Hematopoietic multipotent progenitor cell (in vitro differentiated cells): ENCODE results near the gene C17orf107. TPM values are rescaled to one million over a fixed set of nuclear protein-coding genes. Genes with fewer than 3 reads are reported as not detected.
A peak's percentile ranks its signal among the peaks of the same experiment; 100 is the strongest.
"Not testable (repeated sequence)": the region's sequence is repeated elsewhere in the genome, so short reads cannot be mapped to it uniquely, and the experiment has no call there.

Experiments
- DNase-seq, 3 donors: peaks; one replicate each; pipeline ENCODE4 v3.0.0-alpha.2; 2011 to 2015; ENCODE audit warnings: low read depth in 2 of 3, low spot score in 2 of 3
- total RNA-seq: library from RNA; depleted of rRNA; stranded (reverse); fragments of >200 nt; gene quantifications from one replicate; pipeline ENCODE4 v1.2.3, GENCODE V29; 2012

C17orf107 gene
- total RNA-seq, 1 donor, result 18.3 TPM

DNA sequence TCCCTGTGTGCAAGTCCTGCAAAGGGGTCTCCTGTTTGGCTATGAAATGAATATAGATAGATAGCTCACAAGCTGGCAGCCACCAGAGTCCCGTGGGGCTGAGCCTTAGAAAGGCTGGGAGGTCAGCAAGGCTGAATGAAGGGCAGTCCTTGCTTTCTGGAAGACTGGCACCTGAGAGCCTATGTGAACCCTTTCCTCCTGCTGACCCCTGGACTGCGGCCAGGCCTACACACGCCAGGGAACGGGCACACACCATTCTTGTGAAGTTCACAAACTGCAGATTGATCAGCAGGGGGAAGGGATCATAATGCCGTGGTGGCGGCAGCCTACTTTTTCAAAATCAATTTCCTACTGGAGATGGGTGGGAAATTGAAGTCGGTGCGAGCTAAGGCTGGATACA, 985 bp upstream of the C17orf107 start:
- no peak for DNase-seq

DNA sequence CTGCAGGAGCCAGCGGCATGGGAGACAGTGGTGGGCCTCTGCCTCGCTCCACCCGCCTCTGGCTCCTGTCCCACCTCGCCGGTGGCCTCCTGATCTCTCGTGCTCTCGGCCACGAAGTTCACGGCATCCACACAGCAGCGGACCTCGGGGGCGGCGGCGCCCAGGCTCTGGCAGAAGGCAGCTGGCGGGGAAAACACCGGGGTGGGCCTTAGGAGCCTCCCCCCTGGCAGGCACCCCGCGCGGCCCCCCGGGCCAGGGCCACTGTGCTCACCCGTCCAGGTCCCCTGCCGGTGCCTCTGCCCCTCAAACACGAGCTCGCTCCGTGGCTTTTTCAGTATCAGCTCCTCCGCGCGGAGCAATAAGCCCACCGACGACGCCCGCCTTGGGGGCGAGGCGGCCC, 409 bp upstream of the C17orf107 start:
- no peak for DNase-seq

DNA sequence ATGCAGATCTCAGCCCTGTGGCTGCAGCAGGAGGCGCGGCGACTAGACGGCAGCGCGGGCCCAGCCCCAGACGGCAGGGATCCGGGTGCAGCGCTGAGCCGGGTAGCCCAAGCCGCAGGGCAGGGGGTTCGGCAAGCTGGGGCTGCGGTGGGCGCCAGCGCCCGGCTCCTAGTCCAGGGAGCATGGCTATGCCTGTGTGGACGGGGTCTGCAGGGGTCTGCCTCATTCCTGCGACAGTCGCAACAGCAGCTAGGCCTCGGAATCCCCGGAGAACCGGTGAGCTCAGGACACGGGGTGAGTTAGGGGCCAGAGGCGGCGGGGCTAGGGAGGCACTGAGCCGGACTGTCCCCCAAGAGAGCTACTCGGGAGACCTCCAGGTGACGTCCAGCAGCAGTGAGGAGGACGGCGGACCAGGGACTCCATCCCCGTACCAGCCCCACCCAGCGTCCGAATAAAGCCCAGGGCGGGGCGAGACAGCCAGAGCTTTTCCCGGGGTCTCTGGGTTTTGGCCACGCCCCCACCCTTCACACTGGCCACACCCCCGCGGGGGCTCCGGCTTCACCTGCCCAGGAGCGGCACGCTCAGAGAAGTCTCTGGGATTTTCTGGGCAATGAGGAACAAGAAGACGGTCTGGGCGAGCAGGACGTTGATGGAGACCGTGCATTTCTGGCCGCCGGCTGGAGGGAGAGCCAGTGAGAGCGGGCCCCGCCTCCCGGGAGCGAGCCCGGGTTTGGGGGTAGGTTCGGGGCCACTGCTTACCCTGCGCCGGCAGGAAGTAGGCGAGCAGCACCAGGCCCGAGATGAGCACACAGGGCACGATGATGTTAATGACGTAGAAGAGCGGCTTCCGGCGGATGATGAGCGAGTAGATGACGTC, 1.1 kb downstream of the C17orf107 start:
- DNase-seq, result peak in 2 of 3 donors; percentile 81 to 85

DNA sequence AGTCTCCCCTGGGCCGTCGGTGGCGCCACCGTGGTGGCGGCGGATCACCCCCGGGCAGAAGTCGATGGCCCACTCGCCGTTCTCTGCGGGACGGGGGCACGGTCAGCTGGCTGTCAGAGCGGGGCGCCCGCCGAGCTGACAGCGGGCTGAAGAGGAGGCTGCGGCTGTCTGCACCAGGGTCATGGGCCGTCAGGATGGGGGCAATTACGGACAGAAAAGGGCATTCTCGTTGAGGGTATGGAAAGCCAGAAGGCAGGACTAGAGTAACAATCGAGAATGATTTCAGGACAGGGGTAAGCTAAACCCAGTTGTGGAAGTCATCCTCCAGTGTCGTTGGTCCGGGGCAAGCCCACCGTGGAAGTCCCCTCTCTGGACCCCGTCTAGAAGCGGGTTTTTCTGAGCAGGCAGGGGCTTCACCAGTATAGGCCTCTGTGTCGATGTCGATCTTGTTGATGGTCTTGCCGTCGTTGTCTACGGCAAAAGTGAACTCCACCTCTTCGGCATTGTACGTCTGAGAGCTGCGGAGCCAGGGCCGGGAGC, 1.8 kb downstream of the C17orf107 start:
- peak in 1 of 3 donors; percentile 19 for DNase-seq

DNA sequence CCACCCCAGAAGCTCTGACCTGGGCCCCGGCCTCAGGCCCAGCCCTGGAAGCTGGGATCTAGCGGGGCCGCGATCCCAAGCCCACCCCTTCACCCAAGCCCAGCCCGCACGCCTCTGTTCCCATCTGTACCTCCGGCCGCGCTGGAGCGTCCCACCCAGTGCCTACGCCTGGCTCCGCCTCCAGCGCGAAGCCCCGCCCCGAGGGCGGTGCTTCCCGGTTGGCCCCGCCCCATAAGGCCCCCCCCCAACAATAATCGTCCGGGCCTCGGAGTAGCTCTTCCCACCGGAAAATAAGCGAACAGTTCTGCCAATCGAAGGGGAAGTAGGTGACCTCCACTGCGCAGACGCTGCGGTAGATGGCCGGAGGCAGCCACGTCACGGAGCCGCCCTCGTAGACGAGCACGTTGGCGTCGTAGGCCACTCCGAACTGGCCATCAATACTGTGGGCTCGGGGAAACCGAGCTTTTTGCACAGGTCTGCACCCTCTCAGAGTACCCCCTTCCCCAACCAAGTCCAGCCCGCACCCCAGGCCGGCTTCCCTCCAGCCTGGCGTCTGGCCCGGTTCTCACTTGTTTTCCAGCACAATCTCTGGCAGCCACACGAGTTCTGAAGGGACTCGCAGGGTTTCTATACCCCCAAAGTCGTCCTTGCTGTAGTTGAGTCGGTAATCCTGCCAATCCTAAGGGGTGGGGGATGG, 2.5 kb downstream of the C17orf107 start:
- peak in 2 of 3 donors; percentile 44 to 47 for DNase-seq

DNA sequence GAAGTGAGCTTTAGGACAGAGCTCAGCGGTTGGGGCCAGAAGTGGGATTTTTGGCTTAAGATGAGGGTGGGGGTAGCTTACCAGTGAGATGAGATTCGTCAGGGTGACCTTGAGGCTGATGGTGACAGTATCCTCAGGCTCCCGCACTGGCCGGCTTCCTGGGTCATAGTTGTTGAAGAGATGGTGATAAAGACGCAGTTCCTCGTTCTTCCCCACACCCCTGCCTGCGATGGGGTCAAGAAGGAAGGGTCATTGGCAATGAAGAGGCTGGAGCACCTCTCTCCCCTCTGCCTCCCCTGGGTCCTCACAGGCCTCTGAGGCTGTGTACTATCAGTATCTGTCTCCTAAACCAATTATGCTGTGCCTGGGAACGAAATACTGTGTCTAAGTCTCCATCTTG, 3.2 kb downstream of the C17orf107 start:
- DNase-seq, result no peak

DNA sequence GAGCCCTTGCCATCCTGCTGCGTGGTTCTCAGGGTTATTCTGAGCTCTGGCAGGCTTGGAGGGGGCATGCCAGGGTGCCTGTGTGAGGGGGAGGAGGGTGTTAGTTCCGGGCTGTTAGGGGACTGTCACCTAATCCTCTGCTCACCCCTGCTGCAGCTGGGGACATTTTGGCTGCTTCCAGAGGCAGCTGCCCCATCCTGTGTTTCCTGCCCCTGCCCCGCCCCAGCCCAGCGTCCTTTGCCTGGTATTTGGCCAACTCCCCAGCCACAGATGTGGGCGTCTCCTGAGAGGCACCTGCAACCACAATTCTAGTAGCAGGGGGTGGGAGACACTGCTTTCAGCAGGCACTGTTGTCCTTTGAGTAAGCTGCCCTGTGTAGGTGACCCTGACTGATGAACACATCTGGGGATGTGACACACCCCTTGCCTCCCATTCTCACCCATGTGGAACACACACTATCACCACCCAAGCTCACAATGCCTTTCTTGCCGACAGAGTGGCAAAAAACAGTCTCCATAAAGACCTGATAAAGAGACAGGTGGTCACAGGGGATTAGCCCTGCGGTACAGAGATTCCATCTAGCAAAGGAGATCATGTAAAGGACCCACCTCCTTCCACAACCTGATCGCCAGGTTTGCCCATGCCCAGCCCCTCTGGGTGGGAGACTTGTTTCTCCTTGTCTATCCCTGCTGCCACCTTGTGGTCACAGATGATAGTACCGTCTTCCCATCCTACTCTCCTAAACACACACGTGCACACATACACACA, 3.9 kb downstream of the C17orf107 start, which contains the start of gene CHRNE:
CHRNE (minus strand) TSS at position 48 of the 768 bp plus-strand sequence; CDS start at position 13, 35 bp downstream.
- peak in 2 of 3 donors; percentile 79 to 85 for DNase-seq

DNA sequence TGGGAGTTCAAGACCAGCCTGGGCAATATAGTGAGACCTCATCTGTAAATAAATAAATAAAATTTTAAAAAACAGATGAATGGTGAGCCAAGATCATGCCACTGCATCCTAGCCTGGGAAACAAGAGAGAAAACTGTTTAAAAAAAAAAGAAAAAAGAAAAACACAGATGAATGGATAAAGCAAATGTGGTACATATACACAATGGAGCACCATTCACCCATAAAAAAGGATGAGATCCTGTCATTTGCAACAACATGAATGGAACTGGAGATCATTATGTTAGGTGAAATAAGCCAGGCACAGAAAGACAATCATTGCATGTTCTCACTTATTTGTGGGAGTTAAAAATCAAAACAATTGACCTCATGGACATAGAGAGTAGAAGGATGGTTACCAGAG, 7.3 kb downstream of the C17orf107 start:
- not testable (repeated sequence) for DNase-seq

DNA sequence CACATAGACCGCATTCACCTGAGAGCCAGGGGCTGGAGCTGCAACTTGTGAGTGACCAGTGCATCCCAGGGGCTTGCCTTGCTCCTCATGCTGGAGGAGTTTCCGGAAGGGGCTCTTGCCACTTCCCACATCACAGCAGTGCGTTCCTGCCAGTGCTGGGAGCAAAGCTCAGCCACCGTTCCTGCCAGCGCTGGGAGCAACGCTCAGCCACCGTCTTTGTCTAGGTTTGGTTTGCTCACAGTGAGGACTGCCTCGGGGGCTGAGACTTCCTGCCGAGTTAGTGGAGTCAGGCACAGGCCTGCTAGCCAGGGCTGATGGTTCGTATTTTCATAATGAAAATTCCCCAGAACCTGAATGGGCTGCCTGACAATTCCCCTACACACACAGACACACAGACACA, 9.0 kb downstream of the C17orf107 start:
- DNase-seq, result no peak

DNA sequence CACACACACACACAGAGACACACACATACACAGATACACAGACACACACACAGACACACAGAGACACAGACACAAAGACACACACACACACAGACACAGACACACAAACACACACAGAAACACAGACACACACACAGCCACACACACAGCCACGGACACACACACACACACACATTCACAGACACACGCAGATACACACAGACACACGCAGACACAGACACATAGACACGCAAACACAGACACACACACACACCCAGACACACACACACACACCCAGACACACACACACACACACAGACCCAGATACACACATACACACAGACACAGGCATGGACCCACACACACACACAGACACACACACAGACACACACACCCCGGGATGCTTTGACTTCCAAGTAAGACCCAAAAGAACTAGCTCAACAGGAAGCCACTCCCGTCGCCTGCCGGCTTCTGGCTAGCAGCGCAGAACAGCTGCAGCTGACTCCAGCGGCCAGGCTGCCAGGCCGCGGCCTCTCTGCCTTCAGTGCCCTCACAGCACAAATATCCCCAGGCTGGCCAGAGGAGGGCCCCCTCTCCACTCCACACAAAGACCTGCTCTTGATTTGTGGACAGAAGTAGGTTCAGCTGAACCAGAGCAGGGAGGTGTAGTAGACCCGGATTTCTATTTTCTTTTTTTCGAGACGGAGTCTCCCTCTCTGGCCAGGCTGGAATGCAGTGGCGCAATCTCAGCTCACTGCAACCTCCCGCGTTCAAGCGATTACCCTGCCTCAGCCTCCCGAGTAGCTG, 9.6 kb downstream of the C17orf107 start:
- peak in 2 of 3 donors; percentile 90 to 93 for DNase-seq

DNA sequence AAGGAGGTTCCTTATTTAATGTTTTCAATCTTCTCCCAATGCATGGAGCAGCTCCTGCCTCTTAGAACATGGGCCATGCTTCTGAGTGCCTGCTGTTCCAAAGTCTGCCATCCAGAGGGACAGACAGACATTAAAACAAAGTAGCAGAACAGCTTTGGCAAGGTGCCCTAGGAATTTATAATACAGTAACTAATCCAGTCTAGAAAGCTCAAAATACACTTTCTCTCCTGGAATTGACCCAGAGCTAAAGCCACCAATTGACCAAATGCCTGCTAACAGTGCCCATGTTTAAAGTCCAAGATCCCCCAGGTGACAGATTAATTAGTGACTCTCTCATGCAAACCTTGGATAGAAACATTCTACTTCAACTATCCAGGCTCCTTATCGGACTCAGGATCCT, 14.7 kb downstream of the C17orf107 start:
- DNase-seq, result no peak

DNA sequence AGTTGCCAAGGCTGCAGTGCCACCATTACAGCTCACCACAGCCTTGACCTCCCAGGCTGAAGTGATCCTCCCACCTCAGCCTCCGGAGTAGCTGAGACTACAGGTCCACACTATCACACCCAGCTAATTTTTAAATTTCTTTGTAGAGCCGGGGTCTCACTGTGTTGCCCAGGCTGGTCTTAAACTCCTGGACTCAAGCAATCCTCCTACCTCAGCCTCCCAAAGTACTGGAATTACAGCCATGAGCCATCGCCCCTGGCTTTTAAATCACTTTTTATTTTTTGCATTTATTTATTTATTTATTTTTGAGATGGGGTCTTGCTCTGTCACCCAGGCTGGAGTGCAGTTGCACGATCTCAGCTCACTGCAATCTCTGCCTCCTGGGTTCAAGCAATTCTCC, 15.2 kb downstream of the C17orf107 start:
- DNase-seq, result not testable (repeated sequence)

DNA sequence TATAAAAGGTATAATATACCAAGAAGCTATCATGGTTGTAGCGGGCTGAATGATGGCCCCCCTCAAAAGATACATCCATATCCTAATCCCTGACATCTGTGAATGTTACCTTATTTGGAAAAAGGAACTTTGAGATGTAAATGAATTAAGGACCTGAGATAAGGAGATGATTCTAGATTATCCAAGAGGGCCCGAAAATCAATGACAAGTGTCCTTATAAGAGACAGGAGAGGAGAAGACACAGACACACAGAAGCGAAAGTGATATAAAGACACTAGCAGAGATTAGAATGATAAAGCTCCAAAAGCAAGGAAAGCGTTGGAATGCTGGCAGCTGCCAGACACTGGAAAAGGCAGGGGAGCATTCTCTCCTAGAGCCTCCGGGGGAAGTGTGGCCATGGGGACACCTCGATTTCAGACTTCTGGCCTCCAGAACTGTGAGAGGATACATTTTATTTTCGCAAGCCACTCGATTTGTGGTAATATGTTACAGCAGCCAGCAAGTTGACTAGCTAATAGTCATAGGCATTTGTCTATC, 20.2 kb downstream of the C17orf107 start:
- no peak for DNase-seq

DNA sequence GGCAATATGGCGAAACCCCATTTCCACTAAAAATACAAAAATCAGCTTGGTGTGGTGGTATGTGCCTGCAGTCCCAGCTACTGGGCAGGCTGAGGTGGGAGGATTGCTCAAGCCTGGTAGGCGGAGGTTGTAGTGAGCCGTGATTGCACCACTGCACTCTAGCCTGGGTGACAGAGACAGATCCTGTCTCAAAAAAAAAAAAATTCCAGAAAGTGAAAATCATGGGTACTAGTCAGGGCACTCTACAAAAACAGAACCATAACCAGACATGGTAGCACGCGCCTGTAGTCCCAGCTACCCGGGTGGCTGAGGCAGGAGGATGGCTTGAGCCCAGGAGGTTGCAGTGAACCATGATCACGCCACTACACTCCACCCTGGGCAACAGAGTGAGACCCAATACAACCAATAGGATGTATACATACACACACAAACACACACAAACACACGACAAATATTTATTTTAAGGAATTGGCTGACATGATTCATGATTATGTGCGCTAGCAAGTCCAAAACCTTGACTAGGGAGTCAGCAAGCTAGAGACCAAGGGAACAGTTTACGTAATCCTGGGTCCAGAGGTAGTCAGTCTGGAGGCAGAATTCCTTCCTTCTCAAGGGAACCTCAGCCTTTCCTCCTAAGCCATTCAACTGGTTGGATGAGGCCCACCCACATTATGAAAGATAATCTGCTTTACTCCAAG, 21.2 kb downstream of the C17orf107 start:
- DNase-seq, result no peak

DNA sequence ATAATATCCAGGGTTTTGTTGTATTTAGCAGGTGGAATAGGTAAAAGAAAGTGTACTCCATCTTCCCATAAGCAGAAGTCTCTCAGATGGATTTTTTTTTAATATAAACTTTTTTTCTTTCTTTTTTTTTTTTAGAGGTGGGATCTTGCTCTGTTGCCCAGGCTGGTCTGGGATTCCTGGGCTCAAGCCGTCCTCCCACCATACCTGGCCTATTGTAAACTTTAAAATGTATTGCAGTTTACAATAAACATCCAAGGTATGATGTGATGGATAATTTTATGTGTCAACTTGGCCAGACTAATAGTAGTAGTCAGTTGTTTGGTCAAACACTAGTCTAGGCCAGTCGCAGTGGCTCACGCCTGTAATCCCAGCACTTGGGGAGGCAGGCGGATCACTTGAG, 22.0 kb downstream of the C17orf107 start:
- DNase-seq, result no peak

DNA sequence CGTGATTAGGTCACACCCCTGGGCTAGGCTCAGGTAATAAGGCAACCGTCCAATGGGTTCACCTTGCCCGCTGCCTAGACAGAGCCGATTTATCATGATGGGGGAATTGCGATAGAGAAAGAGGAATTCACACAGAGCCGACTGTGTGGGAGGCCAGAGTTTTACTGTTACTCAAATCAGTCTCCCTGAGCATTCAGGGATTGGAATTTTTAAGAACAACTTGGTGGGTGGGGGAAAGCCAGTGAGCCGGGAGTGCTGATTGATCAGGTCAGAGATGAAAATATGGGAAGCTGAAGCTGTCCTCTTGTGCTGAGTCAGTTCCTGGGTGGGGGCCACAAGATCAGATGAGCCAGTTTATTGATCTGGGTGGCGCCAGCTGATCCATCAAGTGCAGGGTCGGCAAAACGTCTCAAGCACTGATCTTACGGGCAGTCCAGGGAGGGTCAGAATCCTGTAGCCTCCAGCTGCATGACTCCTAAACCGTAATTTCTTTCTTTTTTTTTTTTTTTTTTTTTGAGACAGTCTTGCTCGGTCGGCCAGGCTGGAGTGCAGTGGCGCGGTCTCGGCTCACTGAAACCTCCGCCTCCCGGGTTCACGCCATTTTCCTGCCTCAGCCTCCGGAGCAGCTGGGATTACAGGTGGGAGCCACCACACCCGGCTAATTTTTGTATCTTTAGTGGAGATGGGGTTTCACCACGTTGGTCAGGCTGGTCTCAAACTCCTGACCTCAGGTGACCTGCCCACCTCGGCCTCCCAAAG, 27.4 kb downstream of the C17orf107 start:
- DNase-seq, result not testable (repeated sequence)

DNA sequence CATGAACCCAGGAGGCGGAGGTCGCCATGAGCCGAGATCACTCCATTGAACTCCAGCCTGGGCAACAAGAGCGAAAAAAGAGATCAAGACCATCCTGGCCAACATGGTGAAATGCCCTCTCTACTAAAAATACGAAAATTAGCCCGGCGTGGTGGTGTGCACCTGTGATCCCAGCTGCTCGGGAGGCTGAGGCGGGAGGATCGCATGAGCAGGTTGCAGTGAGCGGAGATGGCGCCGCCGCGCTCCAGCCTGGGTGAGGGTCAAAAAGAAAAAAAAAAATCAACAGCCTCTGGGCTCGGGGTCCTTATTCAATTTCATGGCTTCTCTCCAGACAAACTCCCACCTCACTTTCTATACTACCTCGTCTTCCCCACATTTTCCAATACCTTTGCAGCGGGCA, 29.5 kb downstream of the C17orf107 start:
- DNase-seq, result no peak

DNA sequence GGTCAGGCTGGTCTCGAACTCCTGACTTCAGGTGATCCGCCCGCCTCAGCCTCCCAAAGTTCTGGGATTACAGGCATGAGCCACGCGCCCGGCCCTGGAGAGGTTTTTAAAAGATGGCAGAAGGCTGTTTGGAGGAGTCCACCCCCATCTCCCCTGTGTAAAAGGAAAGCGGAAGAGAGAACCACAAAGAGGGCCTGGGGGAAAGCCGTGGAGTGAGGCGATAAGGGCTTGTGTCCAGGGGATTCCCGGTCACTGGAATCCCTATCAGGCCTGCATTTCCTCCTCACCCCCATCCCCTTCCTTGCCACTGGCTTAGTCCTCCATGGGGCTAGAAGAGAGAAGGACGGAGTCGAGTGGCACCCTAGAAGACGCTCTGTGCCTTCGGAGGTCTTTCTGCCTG, 32.6 kb downstream of the C17orf107 start, which contains the start of gene GP1BA:
GP1BA (plus strand) TSS at position 315 of the 400 bp plus-strand sequence. CDS start 328 bp downstream, outside the sequence.
- DNase-seq, result peak in 2 of 3 donors; percentile 41 to 57
